HEK293 (cell line): Measurements from ENCODE around the gene TBC1D30.

Experiments used
- CTCF ChIA-PET: fragments of 350-600 bp; formaldehyde crosslinking; extraction: SDS; loops from one replicate; lab custom pipeline; 2021; ENCODE audit warnings: antibody characterized with exemption; lab: Yijun Ruan, JAX
- POLR2A ChIA-PET: fragments of 300-600 bp; formaldehyde crosslinking; extraction: SDS; loops from one replicate; lab custom pipeline; 2020; ENCODE audit warnings: antibody characterized with exemption, inconsistent platforms; lab: Yijun Ruan, JAX
- H3K27ac ChIP-seq: fragments of 200-500 bp; sonication (Bioruptor generic); 2 replicates; pipeline ENCODE4 v1.5.1; 2014; ENCODE audit warnings: low read depth, low read length, control low read depth, inconsistent platforms; ENCODE audit errors: extremely low read depth
- H3K36me3 ChIP-seq, 2 experiments: fragments of 200-500 bp in 1 of 2; sonication (Bioruptor generic) in 1 of 2; 1 replicate in 1 of 2; 2 replicates in 1 of 2; pipeline ENCODE4 v1.5.1; 2014 to 2017; ENCODE audit warnings: inconsistent platforms in 2 of 2, low read length in 2 of 2; ENCODE audit not compliant: control insufficient read depth in 2 of 2, insufficient read depth in 1 of 2
- H3K4me1 ChIP-seq: fragments of 200-500 bp; sonication (Bioruptor generic); 2 replicates; pipeline ENCODE4 v1.5.1; 2014; ENCODE audit warnings: mild to moderate bottlenecking, low read length, inconsistent platforms; ENCODE audit not compliant: control insufficient read depth, insufficient read depth
- H3K4me3 ChIP-seq: 2 replicates; pipeline ENCODE4 v1.5.1; 2011; ENCODE audit warnings: low read depth, mild to moderate bottlenecking, control low read depth, low read length, moderate library complexity
- H3K9me3 ChIP-seq: fragments of 200-500 bp; sonication (Bioruptor generic); 2 replicates; pipeline ENCODE4 v1.5.1; 2014; ENCODE audit warnings: low read depth, low read length, inconsistent platforms; ENCODE audit not compliant: control insufficient read depth, insufficient read depth
- FEZF1 ChIP-seq: fragments of 450-650 bp; formaldehyde crosslinking; IDR thresholded peaks from 2 replicates; pipeline ENCODE4 v1.5.1; 2016; ENCODE audit warnings: missing biosample characterization, missing genetic modification characterization
- GLIS2 ChIP-seq: fragments of 450-650 bp; formaldehyde crosslinking; IDR thresholded peaks from 2 replicates; pipeline ENCODE4 v1.5.1; 2016; ENCODE audit warnings: missing biosample characterization, missing genetic modification characterization
- HOXD13 ChIP-seq: sonication (generic); formaldehyde crosslinking; IDR thresholded peaks from 2 replicates; pipeline ENCODE4 v1.8.0; 2022; ENCODE audit warnings: missing genetic modification reagents, borderline replicate concordance
- REPIN1 ChIP-seq: fragments of 450-650 bp; formaldehyde crosslinking; IDR thresholded peaks from 2 replicates; pipeline ENCODE4 v1.5.1; 2017; ENCODE audit warnings: missing biosample characterization, missing genetic modification characterization, low read depth
- SP7 ChIP-seq: fragments of 450-650 bp; formaldehyde crosslinking; IDR thresholded peaks from 2 replicates; pipeline ENCODE4 v1.5.1; 2016; ENCODE audit warnings: missing biosample characterization, missing genetic modification characterization
- TCF7L2 ChIP-seq: IDR thresholded peaks from 2 replicates; pipeline ENCODE4 v1.6.1; 2011; ENCODE audit warnings: low read depth, mild to moderate bottlenecking, inconsistent platforms, low read length, moderate library complexity, borderline replicate concordance
- ZBTB7A ChIP-seq: fragments of 450-650 bp; formaldehyde crosslinking; IDR thresholded peaks from 2 replicates; pipeline ENCODE4 v1.5.1; 2016; ENCODE audit warnings: low read depth, missing biosample characterization, missing genetic modification characterization
- ZBTB8A ChIP-seq: fragments of 450-650 bp; formaldehyde crosslinking; IDR thresholded peaks from 2 replicates; pipeline ENCODE4 v1.5.1; 2016; ENCODE audit warnings: missing biosample characterization, missing genetic modification characterization
- ZFHX2 ChIP-seq: fragments of 450-650 bp; formaldehyde crosslinking; conservative IDR thresholded peaks from 2 replicates; pipeline ENCODE4 v1.5.1; 2016; ENCODE audit warnings: missing biosample characterization, missing genetic modification characterization
- ZFP41 ChIP-seq: fragments of 450-650 bp; formaldehyde crosslinking; IDR thresholded peaks from 2 replicates; pipeline ENCODE4 v1.5.1; 2016; ENCODE audit warnings: missing biosample characterization, missing genetic modification characterization, borderline replicate concordance
- ZNF248 ChIP-seq: fragments of 450-650 bp; formaldehyde crosslinking; IDR thresholded peaks from 2 replicates; pipeline ENCODE4 v1.5.1; 2017; ENCODE audit warnings: missing biosample characterization, missing genetic modification characterization
- ZNF354C ChIP-seq: fragments of 450-650 bp; formaldehyde crosslinking; IDR thresholded peaks from 2 replicates; pipeline ENCODE4 v1.5.1; 2016; ENCODE audit warnings: missing biosample characterization, missing genetic modification characterization, low read depth, borderline replicate concordance
- ZNF362 ChIP-seq: fragments of 450-650 bp; formaldehyde crosslinking; IDR thresholded peaks from 2 replicates; pipeline ENCODE4 v1.5.1; 2016; ENCODE audit warnings: missing biosample characterization, missing genetic modification characterization
- ZNF394 ChIP-seq: fragments of 450-650 bp; formaldehyde crosslinking; IDR thresholded peaks from 2 replicates; pipeline ENCODE4 v1.5.1; 2016; ENCODE audit warnings: missing biosample characterization, missing genetic modification characterization, mild to moderate bottlenecking, moderate library complexity, borderline replicate concordance
- ZNF530 ChIP-seq: fragments of 450-650 bp; formaldehyde crosslinking; IDR thresholded peaks from 2 replicates; pipeline ENCODE4 v1.5.1; 2016; ENCODE audit warnings: low read depth, missing biosample characterization, missing genetic modification characterization
- ZNF561 ChIP-seq: fragments of 450-650 bp; IDR thresholded peaks from 2 replicates; pipeline ENCODE4 v1.5.1; 2018; ENCODE audit warnings: missing biosample characterization, missing genetic modification characterization, borderline replicate concordance
- ZNF629 ChIP-seq: fragments of 450-650 bp; formaldehyde crosslinking; IDR thresholded peaks from 2 replicates; pipeline ENCODE4 v1.5.1; 2017; ENCODE audit warnings: missing biosample characterization, missing genetic modification characterization
- ZNF677 ChIP-seq: fragments of 450-650 bp; IDR thresholded peaks from 2 replicates; pipeline ENCODE4 v1.5.0; 2018; ENCODE audit warnings: missing biosample characterization, mild to moderate bottlenecking, missing genetic modification characterization, moderate library complexity
- ZNF701 ChIP-seq: fragments of 450-650 bp; formaldehyde crosslinking; IDR thresholded peaks from 2 replicates; pipeline ENCODE4 v1.5.1; 2016; ENCODE audit warnings: missing biosample characterization, missing genetic modification characterization
- ZXDB ChIP-seq: fragments of 450-650 bp; formaldehyde crosslinking; IDR thresholded peaks from 2 replicates; pipeline ENCODE4 v1.5.1; 2016; ENCODE audit warnings: missing biosample characterization, missing genetic modification characterization
- TF ChIP-seq, protein P1 (sequence below): fragments of 450-650 bp; formaldehyde crosslinking; IDR thresholded peaks from 2 replicates; pipeline ENCODE4 v1.5.1; 2016; ENCODE audit warnings: missing biosample characterization, missing genetic modification characterization
- TF ChIP-seq, protein P2 (sequence below): fragments of 450-650 bp; formaldehyde crosslinking; IDR thresholded peaks from 2 replicates; pipeline ENCODE4 v1.5.1; 2016; ENCODE audit warnings: missing biosample characterization, missing genetic modification characterization
- TF ChIP-seq, protein P3 (sequence below): fragments of 450-650 bp; formaldehyde crosslinking; IDR thresholded peaks from 2 replicates; pipeline ENCODE4 v1.5.1; 2016; ENCODE audit warnings: missing biosample characterization, missing genetic modification characterization

Gene TBC1D30

DNA sequence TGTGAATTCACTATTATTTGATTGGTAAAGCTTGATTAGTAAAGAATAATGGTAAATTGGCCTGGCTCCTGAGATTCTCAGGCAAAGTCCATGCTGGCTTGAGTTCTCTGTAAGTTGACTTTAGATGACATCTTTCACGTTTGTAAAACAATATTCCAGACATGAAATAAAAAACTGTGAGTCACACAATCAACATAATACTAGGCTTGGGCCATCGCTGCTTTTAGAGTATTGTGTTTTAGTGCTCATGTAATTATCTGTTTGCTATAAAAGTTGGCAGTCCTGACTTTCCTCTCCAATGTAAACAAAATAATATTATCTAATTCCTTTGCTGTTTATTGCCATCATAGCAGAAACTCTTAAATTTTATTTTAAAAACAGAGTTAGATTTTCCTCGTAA, 3.9 kb upstream of the TBC1D30 start:
- Histone ChIP-seq H3K4me3 (no peak overlapping the region), H3K9me3 (no peaks in the 10 kb centered on the region; the same call in 1 of the 2 replicates), H3K4me1 (peaks cover 6% of the 10 kb centered on the region), H3K36me3 (no peaks in the 10 kb centered on the region), H3K27ac (no peak overlapping the region)
- CTCF ChIA-PET: interaction anchor here (0.7 kb wide), 1 partner anchor 649 kb away, joined by 3 read pairs; no protein-coding TSS in a partner anchor
- POLR2A ChIA-PET: no interaction called here
- TF ChIP-seq SP7 (tag by site-specific recombination) (peak; percentile 64), ZNF248 (no peak), ZNF530 (no peak)

GRCh38 chr12:64821116-64821630, 3.3 kb upstream of the TBC1D30 start:
- Histone ChIP-seq H3K4me3 (no peak overlapping the region), H3K9me3 (no peaks in the 10 kb centered on the region; the same call in 1 of the 2 replicates), H3K4me1 (peaks cover 10% of the 10 kb centered on the region), H3K27ac (no peak overlapping the region), H3K36me3 (no peaks in the 10 kb centered on the region)
- ChIA-PET CTCF (interaction anchor here (2.0 kb wide), 1 partner anchor 19 kb away, joined by 10 read pairs; no protein-coding TSS in a partner anchor), POLR2A (no interaction called here)
- TF ChIP-seq ZBTB7A (tag by site-specific recombination) (no peak), FEZF1 (tag by site-specific recombination) (no peak), ZFP41 (tag by site-specific recombination) (no peak), ZFHX2 (tag by site-specific recombination) (no peak), ZNF629 (tag by site-specific recombination) (no peak), ZNF354C (no peak)
- TF ChIP-seq, protein P1, sequence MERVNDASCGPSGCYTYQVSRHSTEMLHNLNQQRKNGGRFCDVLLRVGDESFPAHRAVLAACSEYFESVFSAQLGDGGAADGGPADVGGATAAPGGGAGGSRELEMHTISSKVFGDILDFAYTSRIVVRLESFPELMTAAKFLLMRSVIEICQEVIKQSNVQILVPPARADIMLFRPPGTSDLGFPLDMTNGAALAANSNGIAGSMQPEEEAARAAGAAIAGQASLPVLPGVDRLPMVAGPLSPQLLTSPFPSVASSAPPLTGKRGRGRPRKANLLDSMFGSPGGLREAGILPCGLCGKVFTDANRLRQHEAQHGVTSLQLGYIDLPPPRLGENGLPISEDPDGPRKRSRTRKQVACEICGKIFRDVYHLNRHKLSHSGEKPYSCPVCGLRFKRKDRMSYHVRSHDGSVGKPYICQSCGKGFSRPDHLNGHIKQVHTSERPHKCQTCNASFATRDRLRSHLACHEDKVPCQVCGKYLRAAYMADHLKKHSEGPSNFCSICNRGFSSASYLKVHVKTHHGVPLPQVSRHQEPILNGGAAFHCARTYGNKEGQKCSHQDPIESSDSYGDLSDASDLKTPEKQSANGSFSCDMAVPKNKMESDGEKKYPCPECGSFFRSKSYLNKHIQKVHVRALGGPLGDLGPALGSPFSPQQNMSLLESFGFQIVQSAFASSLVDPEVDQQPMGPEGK (tag by site-specific recombination): no peak
- TF ChIP-seq, protein P2, sequence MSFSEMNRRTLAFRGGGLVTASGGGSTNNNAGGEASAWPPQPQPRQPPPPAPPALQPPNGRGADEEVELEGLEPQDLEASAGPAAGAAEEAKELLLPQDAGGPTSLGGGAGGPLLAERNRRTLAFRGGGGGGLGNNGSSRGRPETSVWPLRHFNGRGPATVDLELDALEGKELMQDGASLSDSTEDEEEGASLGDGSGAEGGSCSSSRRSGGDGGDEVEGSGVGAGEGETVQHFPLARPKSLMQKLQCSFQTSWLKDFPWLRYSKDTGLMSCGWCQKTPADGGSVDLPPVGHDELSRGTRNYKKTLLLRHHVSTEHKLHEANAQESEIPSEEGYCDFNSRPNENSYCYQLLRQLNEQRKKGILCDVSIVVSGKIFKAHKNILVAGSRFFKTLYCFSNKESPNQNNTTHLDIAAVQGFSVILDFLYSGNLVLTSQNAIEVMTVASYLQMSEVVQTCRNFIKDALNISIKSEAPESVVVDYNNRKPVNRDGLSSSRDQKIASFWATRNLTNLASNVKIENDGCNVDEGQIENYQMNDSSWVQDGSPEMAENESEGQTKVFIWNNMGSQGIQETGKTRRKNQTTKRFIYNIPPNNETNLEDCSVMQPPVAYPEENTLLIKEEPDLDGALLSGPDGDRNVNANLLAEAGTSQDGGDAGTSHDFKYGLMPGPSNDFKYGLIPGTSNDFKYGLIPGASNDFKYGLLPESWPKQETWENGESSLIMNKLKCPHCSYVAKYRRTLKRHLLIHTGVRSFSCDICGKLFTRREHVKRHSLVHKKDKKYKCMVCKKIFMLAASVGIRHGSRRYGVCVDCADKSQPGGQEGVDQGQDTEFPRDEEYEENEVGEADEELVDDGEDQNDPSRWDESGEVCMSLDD (tag by site-specific recombination): no peak
- TF ChIP-seq, protein P3, sequence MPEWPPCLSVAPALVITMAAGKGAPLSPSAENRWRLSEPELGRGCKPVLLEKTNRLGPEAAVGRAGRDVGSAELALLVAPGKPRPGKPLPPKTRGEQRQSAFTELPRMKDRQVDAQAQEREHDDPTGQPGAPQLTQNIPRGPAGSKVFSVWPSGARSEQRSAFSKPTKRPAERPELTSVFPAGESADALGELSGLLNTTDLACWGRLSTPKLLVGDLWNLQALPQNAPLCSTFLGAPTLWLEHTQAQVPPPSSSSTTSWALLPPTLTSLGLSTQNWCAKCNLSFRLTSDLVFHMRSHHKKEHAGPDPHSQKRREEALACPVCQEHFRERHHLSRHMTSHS (tag by site-specific recombination): no peak

GRCh38 chr12:64824130-64824499, 332 bp upstream of the TBC1D30 start:
- peaks cover 14% of the 10 kb centered on the region for H3K4me1 ChIP-seq
- TF ChIP-seq TCF7L2 (no peak), ZNF362 (tag by site-specific recombination) (0 out of 2 replicates have a peak, but pooled peaks have one; percentile 27), REPIN1 (no peak), ZBTB8A (tag by site-specific recombination) (peak; percentile 97), ZNF701 (tag by site-specific recombination) (peak; percentile 85), ZNF394 (tag by site-specific recombination) (no peak), GLIS2 (tag by site-specific recombination) (peak; percentile 74), ZNF561 (peak; percentile 44; the same call in 1 of the 2 replicates), ZNF677 (no peak), ZXDB (tag by site-specific recombination) (0 out of 2 replicates have a peak, but pooled peaks have one; percentile 50), HOXD13 (no peak)
- no peaks in the 10 kb centered on the region for H3K36me3 ChIP-seq
- peak overlapping the region; percentile 42 for H3K4me3 ChIP-seq
- ChIA-PET POLR2A (no interaction called here), CTCF (no interaction called here)
- H3K9me3 ChIP-seq: no peaks in the 10 kb centered on the region; the same call in 1 of the 2 replicates
- no peak overlapping the region for H3K27ac ChIP-seq
